Cardiac fibroblast (primary cell): ENCODE data around the gene RFNG.

Experiments used
- DNase-seq, 2 donors: peaks; one replicate each; pipeline versions ENCODE4 v3.0.0 to v3.0.0-alpha.2; 2010; ENCODE audit warnings: low read depth in 2 of 2
- H3K4me3 ChIP-seq, 2 donors: replicated peaks in 1 of 2; 1 replicate in 1 of 2; 2 replicates in 1 of 2; pipeline ENCODE4 v1.5.1; 2011; ENCODE audit warnings: low read depth in 2 of 2, low read length in 2 of 2, mild to moderate bottlenecking in 2 of 2, moderate library complexity in 1 of 2
- TF ChIP-seq, protein P1 (sequence below): IDR thresholded peaks from one replicate; pipeline ENCODE4 v1.5.1; 2011; ENCODE audit warnings: low read depth, mild to moderate bottlenecking, low read length, inconsistent platforms

Gene RFNG

DNA sequence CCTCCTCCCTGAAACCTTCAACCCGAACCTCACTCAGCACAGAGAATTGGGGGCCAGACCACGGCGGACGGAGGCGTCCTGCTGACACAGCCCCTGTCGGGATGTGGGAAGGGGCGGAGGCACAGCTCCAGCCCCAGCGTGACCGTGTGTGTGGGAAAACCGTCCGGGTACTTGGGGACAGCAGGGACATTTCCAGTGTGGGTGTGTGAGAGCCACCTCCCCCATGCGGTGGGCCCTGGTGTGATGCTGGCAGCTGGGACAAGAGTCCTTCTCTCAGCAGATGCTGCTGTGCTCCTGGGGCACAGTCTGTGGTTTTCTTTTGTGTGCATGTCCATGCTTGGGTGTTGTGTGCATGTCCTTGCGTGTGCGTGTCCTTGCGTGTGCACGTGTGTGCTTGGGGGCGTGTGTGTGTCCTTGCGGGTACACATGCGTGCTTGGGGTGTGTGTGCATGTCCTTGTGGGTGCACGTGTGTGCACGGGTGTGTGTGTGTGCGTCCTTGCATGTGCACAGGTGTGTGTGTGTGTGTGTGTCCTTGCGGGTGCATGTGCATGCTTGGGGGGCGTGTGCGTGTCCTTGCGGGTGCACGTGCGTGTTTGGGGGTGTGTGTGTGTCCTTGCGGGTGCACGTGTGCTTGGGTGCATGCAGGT, 45.8 kb downstream of the RFNG start:
- no peak for DNase-seq
- TF ChIP-seq, protein P1, sequence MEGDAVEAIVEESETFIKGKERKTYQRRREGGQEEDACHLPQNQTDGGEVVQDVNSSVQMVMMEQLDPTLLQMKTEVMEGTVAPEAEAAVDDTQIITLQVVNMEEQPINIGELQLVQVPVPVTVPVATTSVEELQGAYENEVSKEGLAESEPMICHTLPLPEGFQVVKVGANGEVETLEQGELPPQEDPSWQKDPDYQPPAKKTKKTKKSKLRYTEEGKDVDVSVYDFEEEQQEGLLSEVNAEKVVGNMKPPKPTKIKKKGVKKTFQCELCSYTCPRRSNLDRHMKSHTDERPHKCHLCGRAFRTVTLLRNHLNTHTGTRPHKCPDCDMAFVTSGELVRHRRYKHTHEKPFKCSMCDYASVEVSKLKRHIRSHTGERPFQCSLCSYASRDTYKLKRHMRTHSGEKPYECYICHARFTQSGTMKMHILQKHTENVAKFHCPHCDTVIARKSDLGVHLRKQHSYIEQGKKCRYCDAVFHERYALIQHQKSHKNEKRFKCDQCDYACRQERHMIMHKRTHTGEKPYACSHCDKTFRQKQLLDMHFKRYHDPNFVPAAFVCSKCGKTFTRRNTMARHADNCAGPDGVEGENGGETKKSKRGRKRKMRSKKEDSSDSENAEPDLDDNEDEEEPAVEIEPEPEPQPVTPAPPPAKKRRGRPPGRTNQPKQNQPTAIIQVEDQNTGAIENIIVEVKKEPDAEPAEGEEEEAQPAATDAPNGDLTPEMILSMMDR, result no peak
- H3K4me3 ChIP-seq, result no peak overlapping the region

DNA sequence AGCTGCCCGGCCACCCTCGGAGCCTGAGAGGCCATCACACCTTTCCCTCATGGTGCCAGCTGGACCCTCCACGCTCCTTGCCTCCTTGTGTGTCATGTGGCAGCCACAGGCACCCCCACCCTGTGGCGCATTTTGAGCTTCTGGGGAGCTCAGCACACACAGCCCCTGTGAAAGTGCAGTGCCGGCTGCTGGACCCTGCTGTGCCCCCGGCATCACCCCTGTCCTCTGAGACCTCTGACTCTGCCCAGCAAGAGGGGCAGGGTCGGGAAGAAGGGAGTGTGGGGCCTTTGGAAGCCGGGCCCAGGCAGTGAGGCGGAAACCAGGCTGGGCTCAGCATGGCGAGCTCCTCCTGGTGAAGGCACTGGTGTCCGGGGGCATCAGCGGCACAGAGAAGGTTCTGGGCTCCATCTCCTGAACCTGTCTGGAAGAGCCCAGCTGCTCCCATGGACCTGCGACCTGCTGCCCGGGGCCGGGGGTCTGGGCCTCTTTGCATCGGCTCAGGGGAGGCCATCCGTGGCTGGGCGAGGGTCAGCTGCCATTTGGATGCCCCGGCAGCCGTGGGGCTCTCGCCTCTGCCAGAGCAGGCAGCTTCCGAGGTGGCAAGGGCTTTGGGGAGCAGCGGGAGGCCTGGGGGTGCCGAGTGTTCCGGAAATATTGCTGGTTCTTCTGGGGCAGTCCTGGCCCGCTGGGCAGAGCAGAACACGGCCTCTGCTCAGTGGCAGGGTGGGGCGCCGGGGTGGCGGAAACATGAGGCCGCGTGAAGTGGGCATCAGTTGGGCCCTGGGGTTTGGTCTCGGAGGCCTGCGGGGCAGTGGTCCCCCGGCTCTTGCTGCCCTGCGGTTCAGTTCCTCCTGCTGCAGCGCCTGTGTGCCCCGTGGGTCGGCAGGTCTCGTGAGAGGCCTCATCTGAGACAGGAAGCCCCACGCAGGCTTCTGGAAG, 46.8 kb downstream of the RFNG start:
- no peak overlapping the region for H3K4me3 ChIP-seq
- TF ChIP-seq, protein P1, result no peak
- DNase-seq, result no peak

DNA sequence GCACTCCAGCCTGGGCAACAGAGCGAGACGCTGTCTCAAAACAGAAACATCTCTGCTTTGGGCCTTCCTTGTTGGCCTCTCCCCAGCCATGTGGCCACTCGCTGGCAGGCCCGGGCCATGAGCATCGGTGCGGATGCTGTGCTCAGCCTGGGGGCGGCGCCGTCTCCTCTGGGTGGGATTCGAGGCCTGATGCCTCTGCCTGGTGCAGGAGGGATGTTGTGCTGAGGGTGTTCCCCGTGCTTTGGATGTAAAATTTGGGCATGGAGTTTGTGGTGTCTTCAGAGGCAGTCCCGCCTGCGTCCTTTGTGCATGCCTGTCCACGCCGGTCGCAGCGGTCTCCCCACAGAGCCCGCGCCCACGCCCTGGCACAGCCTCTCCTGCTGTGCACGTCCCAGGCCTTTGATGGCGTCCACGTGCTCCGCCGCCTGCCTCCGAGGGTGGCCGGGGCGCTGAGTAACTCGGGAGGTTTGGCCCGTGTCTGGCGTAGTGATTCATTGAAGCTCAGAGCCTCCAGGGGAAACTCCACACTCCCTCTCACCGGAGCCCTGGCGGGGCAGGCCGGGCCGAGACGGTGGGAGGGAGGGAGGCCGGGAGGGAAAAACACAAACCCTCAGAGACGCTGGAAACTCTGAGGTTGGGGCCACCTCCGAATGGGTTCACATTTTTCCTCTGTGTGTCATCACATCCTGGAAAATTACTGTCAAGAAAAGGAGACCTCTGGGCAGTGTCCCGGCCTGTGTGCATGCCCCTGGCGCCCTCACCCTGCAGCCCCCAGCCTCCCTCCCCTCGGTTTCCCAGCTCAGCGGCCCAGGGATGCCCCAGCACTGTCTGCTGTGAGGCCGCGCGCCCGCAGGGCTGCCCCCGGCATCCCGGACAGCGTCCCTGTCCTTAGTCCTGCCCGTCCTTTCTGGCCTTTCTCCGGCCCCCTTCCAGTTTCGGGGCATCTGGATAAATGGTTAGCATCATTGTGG, 47.9 kb downstream of the RFNG start:
- peak; percentile 92 to 97 for DNase-seq
- TF ChIP-seq, protein P1, result no peak
- H3K4me3 ChIP-seq, result no peak overlapping the region

DNA sequence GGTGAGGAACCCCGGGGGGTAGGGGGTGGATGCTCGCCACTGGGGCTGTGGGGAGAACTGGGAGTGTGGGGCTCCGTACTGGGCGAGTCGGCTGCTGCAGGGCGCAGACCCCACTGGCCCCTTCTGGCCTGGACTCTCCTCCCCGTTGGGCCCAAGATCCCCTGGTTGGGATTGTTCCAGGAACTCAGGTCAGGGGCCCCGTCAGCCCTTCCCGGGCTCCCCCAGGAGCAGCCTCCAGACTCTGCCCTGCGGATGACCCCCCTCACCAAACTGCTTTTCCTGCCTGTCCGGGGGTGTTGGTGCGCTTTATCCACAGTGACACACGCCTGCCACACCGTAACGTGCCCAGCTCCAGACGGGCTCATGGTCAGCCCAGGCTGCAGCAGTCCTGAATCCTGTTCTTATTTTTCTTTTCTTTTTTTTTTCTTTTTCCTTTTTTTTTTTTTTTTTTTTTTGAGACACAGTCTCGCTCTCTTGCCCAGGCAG, 50.0 kb downstream of the RFNG start:
- DNase-seq, result no peak
- TF ChIP-seq, protein P1, result no peak
- no peak overlapping the region for H3K4me3 ChIP-seq

DNA sequence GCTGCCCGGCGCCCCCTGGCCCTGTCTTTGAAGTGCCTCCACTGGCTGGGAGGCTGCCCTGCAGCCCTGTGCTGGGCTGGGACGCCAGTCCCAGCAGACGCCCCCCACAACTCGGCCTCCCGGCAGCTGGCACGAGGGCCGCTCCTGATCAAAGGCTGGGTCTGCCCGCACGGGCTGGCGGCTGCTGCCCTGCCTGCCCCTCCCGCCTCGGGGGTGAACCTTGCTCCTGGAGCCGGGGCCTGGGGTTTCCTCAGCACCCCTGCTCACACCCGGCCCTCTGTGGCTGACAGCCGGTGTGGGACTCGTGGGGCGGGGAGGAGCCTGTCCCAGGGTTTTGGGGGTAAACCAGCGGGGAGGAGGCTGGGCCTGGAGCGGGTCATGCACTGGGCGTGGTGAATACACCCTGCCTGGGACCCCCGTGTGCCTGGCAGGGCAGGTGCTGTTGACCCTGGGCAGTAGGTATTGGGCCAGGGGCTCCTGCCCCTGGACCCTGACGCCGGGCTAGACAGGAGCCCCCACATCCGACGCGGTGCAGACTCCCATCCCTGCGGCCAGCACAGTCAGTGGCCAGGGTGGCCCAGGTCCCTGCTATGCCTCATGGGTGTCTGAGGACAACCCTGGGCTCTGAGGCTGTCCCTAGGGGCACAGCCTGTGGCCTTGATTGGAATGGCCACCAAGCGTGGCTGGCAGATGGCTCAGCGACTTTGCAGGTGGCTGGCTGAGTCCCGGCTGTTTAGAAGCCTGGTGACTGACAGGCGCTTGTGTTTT, 50.6 kb downstream of the RFNG start:
- no peak overlapping the region for H3K4me3 ChIP-seq
- TF ChIP-seq, protein P1, result no peak
- DNase-seq, result no peak
